ENCODE measurements around the gene BTG3.

BTG3 gene

DNA sequence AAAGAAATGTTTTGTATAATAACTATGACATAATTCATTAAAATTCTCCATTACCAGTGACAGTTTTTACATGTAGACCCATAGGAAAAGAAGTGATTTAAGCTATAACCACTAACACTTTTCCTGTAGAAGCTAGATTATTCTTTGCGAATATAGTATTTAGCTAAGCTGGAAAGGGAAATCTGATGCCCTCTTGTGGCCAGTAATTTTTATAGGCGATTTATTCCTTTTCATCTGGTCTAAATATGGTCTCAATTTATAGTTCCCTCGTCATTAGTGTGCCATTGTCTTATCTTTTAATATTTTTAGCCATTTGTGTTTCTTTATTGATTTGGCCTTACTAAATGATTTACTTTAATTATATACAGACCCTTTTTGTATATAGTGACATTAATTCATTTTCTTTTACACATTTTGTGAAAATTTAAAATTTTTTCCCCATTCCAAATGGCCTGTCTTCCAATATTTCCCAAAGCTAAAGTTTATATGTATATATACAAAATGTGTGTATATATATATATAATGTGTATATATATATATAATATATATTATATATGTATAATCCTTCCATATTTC is 26.7 kb downstream of the BTG3 start:
- DNase-seq (ENCODE audit: low spot score): peak; percentile 49

DNA sequence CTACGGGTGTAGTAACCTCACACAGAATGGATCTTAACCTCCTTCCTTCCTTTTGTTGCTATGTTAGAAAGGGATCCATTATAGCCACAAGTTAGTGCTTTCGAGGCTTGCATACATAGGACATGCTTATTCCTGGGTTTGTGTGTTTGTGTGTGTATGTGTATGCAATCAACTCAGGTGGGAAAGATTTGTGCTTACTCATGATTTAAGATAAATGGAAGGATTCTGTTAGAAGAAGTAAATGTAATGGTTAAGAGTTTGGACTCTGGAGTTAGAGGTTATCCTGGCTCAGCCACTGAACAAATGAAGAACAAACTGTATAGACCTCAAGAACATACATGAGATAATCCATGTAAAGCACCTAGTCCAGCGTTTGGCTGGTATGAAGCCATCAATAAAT is 28.8 kb downstream of the BTG3 start:
- no peak for DNase-seq (ENCODE audit: low spot score)

DNA sequence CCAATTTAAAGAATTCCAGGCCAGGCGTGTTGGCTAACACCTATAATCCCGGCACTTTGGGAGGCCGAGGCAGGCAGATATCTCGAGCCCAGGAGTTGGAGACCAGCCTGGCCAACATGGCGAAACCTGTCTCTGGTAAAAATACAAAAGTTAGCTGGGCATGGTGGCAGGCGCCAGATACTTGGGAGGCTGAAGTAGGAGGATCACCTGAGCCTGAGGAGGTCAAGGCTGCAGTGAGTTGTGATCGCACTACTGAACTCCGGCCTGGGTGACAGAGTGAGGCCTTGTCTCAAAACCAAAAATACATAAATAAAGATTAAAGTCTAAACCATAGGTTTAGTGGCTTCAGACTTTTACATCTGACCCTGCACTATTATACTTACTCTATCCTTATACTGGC is 32.4 kb downstream of the BTG3 start:
- no peak for DNase-seq (ENCODE audit: low spot score)

DNA sequence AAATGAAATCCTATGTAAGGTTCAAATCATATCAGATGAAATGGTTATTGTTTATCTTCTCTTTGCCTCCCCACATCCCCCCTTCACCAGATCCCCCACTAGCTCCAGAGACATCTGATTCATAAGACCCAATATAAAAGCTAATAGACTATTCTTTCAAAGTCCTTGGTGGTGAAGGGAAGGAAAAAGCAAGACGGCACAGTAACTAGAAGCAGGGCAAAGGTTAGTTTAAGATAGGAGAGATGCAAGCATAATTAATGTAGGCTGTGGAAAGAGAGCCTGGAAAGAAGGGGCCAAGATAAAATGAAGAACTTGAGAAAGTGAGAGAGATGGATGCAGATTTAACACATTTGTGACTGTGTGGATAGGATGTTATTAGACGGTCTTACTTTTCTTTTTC is 33.8 kb downstream of the BTG3 start:
- no peak for DNase-seq (ENCODE audit: low spot score)

DNA sequence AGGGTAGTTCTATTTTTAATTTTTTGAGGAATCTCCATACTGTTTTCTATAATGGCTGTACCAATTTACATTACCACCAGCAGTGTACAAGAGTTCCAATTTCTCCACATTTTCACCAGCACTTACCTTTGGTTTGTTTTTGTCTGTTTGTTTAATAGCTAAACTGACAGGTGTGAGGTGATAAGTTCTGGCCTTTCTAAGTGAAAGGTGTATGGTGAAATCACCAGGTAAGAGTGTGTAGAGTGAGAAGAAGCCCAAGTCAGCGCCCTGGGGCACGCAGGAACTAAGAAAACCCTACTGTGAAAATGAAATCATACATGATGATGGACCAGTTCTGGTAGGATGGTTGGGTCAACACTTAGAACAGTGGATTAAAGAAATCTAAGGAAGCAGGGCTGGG is 34.5 kb downstream of the BTG3 start:
- DNase-seq (ENCODE audit: low spot score): no peak

DNA sequence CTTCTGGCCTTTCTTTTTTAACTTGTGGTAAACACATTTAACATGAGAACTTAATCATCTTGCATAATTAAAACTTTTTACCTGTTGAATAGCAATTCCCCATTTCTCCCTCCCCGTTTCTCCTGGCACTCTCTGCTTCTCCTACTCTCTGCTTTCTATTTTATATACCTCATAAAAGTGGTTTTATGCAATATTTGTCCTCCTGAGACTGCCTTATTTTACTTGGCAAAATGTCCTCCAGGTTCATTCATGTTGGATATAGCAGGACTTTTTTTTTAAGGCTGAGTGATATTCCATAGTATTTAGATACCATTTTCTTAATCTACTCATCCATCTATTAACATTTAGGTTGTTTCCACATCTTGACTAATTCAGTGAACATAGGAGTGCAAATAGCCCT is 35.0 kb downstream of the BTG3 start:
- DNase-seq (ENCODE audit: low spot score): no peak

DNA sequence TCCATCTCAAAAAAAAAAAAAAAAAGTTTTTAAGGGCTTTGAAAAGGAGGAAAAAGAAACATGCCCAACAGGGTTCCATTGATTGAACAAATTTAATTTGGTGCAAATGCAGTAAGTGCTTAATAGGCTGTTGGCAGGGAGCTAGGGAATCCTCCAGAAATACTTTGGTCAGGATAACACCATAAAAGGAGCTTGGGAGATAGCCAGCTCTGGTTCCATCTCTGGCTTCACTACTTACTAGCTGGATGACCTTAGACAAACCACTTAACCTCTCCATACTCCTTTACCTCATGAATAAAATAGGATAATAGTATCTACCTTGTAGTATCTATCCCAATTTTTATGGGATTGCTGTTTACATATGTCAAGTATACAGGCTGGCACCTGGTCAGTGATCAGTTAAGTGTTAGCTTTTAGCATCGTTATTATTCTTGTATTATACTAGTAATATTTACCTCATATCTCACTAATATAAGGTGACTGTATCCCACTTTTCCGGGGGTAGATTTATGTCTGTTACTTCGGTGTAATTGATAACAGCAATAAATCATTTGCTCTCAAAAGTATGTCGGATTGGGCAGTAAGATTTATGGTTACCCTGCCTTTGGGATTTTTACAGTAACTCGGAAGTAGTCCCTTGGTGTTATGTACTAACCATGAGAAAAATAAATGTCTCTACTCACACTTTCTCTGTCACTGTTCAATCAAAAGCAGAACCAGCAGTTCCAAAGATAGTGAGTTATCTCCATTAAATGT is 36.4 kb downstream of the BTG3 start:
- DNase-seq (ENCODE audit: low spot score): no peak

DNA sequence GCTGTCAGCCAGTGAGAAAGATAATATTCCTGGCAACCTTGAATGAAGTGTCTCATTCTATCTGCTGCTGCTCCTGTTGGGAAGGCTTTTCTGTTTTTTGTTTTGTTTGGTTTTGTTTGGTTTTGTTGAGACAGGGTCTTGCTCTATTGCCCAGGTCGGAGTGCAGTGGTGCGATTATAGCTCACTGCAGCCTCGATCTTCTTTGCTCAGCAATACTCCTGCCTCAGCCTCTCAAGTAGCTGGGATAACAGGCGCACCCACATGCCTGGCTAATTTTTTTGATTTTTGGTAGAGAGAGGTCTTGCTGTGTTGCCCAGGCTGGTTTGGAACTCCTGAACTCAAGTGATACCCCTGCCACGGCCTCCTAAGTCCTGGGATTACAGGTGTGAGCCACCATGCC is 37.6 kb downstream of the BTG3 start:
- DNase-seq (ENCODE audit: low spot score): no peak

DNA sequence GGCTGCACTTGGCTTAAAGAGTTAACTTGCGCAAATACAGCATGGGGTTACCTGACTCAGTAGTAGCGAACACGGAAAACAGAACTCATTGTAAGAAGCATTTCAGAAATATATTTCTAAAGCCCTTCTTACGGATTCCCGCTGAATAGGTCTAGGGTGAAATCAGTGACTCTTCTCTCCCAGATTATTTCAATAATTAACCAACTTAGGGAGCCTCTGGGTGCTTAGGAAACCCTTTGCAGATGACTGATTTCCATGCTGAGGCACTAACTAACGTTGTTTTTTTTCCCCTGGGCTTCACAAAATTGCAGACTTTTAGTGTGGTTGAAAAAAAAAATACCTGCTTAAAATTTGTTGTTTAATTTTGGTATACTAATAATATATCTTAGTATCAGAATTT is 40.3 kb downstream of the BTG3 start:
- no peak for DNase-seq (ENCODE audit: low spot score)

DNA sequence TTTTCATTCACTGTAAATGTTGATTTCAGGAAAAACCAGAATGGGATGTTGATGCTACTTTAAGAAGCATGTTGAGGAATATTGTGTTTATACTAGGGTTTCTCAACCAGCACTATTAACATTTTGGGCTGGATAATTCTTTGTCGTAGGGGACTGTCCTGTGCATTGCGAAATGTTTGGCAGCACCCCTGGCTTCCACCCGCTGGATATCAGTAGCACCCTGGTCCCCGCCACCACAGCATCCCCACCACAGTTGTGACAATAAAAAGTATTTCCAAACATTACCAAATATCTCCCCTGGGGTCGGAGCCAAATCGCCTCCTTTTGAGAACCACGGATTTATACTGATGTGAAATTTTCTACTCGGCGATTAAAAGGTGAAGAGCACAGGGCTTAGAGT is 41.9 kb downstream of the BTG3 start:
- no peak for DNase-seq (ENCODE audit: low spot score)

DNA sequence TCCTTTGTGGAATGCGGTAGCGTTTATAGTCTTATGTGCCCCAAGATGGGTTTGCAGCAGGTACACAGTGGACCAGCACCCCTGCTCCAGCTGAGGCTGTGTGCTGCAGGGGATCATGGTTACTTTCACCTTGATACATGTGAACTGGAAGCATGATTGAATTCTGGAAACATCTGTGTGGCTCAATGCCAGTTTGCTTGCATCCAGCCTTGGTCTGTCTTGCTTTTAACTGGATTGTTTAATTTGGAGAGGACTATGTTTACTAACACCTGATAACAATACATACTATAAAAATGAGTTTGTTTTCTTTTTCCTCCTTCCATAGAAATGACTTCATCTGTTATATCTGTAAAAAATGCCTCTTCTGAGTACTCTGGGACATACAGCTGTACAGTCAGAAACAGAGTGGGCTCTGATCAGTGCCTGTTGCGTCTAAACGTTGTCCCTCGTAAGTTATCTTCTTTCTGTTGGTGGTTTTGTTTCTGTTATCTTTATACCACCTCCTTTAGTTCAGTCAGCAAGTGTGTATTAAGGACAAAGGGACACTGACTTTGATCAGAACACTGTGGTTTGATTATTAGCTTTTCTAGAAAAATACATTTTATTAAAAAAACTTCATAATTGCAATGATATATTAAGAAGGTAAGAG is 52.2 kb downstream of the BTG3 start:
- DNase-seq (ENCODE audit: low spot score): no peak

DNA sequence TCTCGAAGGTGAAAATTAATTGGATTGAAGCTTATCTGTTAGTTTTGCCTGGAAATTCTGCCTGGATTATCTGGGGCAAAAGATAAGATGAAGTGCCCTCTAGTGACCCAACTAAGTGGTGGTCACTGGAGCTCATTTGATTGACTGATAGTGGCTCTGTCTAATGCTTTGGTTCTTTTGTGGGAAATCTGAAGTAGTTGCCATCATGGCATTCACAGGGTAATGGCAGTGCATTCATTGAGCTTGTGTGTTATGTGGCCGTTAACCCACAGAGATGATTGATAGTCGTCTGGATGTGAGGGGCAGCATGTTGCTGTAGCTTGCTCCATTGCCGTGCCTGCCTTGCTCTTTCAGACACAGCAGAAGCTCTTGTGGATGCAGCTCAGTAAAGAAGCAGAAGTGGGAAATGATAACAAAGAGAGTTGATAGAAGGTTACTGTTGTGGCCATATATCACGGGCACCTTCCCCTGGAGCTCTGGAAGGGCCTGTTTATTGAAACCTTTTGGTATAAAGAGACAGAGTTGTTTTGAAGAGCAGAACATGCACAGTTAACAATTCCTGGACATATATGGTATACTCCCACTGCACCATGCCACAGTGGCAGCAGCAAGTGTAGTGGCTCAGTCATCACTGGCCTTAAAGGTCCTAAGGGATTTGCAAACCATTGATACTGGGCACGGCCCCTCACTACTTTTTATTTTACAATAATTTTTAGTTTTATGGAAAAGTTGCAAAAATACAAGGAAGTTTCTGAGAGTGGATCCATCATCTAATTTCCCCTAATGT is 57.8 kb downstream of the BTG3 start:
- peak; percentile 14 for DNase-seq (ENCODE audit: low spot score)

DNA sequence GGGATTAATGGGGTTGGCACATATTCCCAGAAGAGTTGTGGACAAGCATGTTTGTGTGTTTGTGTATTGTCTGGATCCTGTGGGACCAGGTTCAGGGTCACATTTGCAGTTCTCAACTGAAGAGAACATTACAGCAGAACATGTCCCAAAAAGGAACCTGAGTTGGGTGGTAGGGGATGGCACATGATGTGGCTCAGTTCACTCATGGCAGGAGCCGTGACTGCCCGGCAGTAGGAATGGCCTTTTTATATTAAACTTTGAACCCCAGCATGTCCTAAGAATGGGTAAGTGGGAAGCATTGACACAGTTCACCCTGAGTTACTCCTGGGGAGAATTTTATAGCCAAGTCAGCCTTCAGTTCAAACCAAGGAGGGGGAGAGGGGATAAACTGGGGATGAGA is 58.6 kb downstream of the BTG3 start:
- DNase-seq (ENCODE audit: low spot score): no peak

DNA sequence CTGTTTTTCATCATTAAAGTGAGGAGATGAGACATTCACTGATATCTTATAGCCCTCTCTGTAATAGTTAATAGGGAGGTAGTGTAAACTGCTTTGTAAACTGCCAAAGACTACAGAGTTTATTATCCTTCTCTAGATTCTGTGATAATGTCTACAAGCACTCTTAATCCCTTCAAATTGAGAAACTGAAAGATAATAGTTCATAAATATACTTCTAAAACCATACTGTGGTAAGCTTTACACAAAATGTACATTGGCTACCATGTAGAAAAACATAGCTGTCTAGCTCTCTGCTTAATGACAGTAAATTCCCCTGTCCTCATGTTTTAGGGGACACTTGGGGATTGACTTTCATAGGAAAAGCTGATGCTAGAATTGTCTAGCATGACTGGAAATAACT is 60.3 kb downstream of the BTG3 start:
- DNase-seq (ENCODE audit: low spot score): no peak

DNA sequence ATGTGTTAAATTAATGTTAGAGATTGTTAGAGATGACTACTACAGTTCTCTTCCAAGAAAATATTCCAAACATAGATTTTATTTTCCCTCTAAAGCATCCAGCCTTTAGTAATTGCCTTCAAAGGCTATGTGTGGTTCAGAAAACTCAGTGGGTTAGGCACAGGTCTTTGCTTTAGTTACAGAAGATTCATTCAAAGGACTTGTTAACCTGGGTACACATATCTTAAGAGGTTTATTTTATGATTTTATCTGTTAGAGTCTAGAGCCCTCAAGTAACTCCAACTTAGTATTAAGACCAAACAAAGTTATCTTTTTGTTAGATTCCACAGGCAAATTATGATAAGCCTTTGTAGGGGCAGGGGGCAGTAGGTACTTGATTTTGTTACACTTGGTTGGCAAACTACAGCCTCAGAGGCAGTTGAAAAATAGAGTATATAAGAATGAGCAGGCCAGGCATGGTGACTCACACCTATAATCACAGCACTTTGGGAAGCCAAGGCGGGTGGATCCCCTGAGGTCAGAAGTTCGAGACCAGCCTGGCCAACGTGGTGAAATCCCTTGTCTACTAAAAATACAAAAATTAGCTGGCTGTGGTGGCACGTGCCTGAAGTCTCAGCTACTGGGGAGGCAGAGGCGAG is 61.9 kb downstream of the BTG3 start:
- DNase-seq (ENCODE audit: low spot score): no peak

DNA sequence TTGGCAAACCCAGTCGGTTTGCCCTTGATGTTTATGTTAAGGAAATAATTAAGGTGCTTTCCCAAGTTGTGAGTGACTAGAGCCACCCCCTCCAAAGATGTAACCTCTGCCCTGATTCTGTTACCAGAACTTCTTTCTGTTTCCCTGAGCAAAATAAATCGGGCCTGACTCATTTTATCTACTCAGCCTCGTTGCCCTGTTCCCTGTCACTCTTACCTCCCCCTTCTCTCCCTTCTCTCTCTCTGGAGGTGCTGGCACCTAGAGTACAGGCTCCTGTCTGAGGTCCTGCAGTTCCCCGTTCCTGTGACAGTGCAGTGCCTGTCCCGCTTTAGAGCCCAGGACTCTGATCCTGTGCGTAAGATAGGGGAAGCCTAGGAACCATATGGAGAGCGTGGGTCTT is 64.4 kb downstream of the BTG3 start:
- DNase-seq (ENCODE audit: low spot score): no peak

DNA sequence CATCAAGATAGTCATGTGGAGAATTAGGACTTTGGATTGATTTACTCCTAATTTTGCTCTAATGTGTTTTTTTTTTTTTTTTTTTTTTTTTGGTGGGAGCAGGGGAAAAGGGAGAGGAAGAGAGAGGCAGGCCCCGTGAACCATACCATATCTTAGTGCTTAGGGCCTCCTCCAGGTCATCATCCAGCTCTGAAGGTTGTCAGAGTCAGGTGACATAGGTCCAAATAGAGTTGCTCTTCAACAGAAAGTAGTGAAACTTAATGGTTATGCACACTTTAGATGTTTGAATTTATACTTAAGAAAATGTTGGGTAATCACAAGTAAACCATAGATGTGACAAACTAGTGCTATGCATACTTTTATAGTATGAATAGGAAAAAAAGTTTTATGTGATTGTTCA is 67.7 kb downstream of the BTG3 start:
- DNase-seq (ENCODE audit: low spot score): no peak

Measured in GM03348 (cell line).